WTC11 (cell line): ENCODE results near the gene KY. TPM values are rescaled to one million over a fixed set of nuclear protein-coding genes. Genes with fewer than 3 reads are reported as not detected.

Experiments used
- ATAC-seq: fragments of 200-7000 bp; cut with Tn5 transposase; 2 replicates; pipeline ENCODE4 v1.10.0; 2021; ENCODE audit warnings: mild to moderate bottlenecking, moderate library complexity
- CTCF ChIA-PET: fragments of 300-600 bp; sonication (Branson Sonifier 250); formaldehyde crosslinking; loops from one replicate; lab custom pipeline; 2021; ENCODE audit warnings: antibody characterized with exemption; lab: Charles Lee
- POLR2A ChIA-PET: fragments of 350-600 bp; sonication (Branson Sonifier 250); formaldehyde crosslinking; loops from one replicate; lab custom pipeline; 2021; ENCODE audit warnings: antibody characterized with exemption; lab: Charles Lee
- DNase-seq: peaks from one replicate; pipeline ENCODE4 v3.0.0; 2021; ENCODE audit warnings: low spot score
- H3K27ac Mint-ChIP-seq: 2 replicates; pipeline ENCODE4 v1.8.0; 2021; ENCODE audit warnings: mixed read lengths
- H3K27me3 Mint-ChIP-seq: 2 replicates; pipeline ENCODE4 v1.8.0; 2021; ENCODE audit warnings: low read depth, mild to moderate bottlenecking, moderate library complexity, mixed read lengths
- H3K36me3 Mint-ChIP-seq: 2 replicates; pipeline ENCODE4 v1.8.0; 2021; ENCODE audit warnings: mixed read lengths
- H3K4me1 Mint-ChIP-seq: 2 replicates; pipeline ENCODE4 v1.8.0; 2022; ENCODE audit warnings: mixed read lengths
- H3K4me3 Mint-ChIP-seq: 2 replicates; pipeline ENCODE4 v1.8.0; 2021; ENCODE audit warnings: mild to moderate bottlenecking, moderate library complexity, mixed read lengths
- H3K9me3 Mint-ChIP-seq: 2 replicates; pipeline ENCODE4 v1.8.0; 2021; ENCODE audit warnings: mixed read lengths
- AR ChIP-seq: fragments of 250-450 bp; sonication (Bioruptor Pico); IDR thresholded peaks from 2 replicates; pipeline ENCODE4 v1.9.0; 2021; ENCODE audit warnings: mild to moderate bottlenecking
- ATF2 ChIP-seq: sonication (generic); formaldehyde crosslinking; IDR thresholded peaks from 2 replicates; pipeline ENCODE4 v1.8.1; 2022; ENCODE audit warnings: low read depth, missing genetic modification reagents, borderline replicate concordance
- E2F4 ChIP-seq: sonication (generic); formaldehyde crosslinking; IDR thresholded peaks from 2 replicates; pipeline ENCODE4 v1.8.1; 2022; ENCODE audit warnings: low read depth, mild to moderate bottlenecking, moderate library complexity, missing genetic modification reagents, borderline replicate concordance
- ELF4 ChIP-seq: sonication (generic); formaldehyde crosslinking; IDR thresholded peaks from 2 replicates; pipeline ENCODE4 v1.8.1; 2022; ENCODE audit warnings: low read depth, mild to moderate bottlenecking, moderate library complexity, missing genetic modification reagents
- EMX1 ChIP-seq: fragments of 250-450 bp; sonication (Bioruptor Pico); IDR thresholded peaks from 2 replicates; pipeline ENCODE4 v1.8.0; 2021; ENCODE audit warnings: mild to moderate bottlenecking
- FOXJ3 ChIP-seq: sonication (generic); formaldehyde crosslinking; IDR thresholded peaks from 2 replicates; pipeline ENCODE4 v1.9.0; 2021; ENCODE audit warnings: missing genetic modification reagents, mild to moderate bottlenecking, borderline replicate concordance
- GTF2I ChIP-seq: fragments of 250-450 bp; sonication (Bioruptor Pico); conservative IDR thresholded peaks from 2 replicates; pipeline ENCODE4 v1.4.0; 2021; ENCODE audit warnings: mild to moderate bottlenecking
- MAX ChIP-seq: sonication (generic); formaldehyde crosslinking; IDR thresholded peaks from 2 replicates; pipeline ENCODE4 v1.8.0; 2022; ENCODE audit warnings: mild to moderate bottlenecking, missing genetic modification reagents
- NR3C1 ChIP-seq: sonication (generic); formaldehyde crosslinking; conservative IDR thresholded peaks from 2 replicates; pipeline ENCODE4 v1.8.1; 2023; ENCODE audit warnings: low read depth, mild to moderate bottlenecking, missing genetic modification reagents
- PREB ChIP-seq: sonication (generic); formaldehyde crosslinking; IDR thresholded peaks from 2 replicates; pipeline ENCODE4 v1.8.1; 2022; ENCODE audit warnings: mild to moderate bottlenecking, missing genetic modification reagents, moderate library complexity, borderline replicate concordance
- PRRX2 ChIP-seq: fragments of 250-450 bp; sonication (Bioruptor Pico); IDR thresholded peaks from 2 replicates; pipeline ENCODE4 v1.8.0; 2021; ENCODE audit warnings: mild to moderate bottlenecking
- RELA ChIP-seq: sonication (generic); formaldehyde crosslinking; IDR thresholded peaks from 2 replicates; pipeline ENCODE4 v1.8.1; 2022; ENCODE audit warnings: missing genetic modification reagents, mild to moderate bottlenecking, borderline replicate concordance
- SMAD3 ChIP-seq: sonication (generic); formaldehyde crosslinking; IDR thresholded peaks from 2 replicates; pipeline ENCODE4 v1.8.0; 2022; ENCODE audit warnings: missing genetic modification reagents, mild to moderate bottlenecking, borderline replicate concordance
- TEAD1 ChIP-seq: sonication (generic); formaldehyde crosslinking; IDR thresholded peaks from 2 replicates; pipeline ENCODE4 v1.8.0; 2022; ENCODE audit warnings: mild to moderate bottlenecking, missing genetic modification reagents
- USF1 ChIP-seq: sonication (generic); formaldehyde crosslinking; IDR thresholded peaks from 2 replicates; pipeline ENCODE4 v1.8.0; 2022; ENCODE audit warnings: mild to moderate bottlenecking, missing genetic modification reagents
- ZBTB21 ChIP-seq: sonication (generic); formaldehyde crosslinking; IDR thresholded peaks from 2 replicates; pipeline ENCODE4 v1.8.1; 2023; ENCODE audit warnings: mild to moderate bottlenecking, missing genetic modification reagents, borderline replicate concordance
- ZBTB43 ChIP-seq: sonication (generic); formaldehyde crosslinking; IDR thresholded peaks from 2 replicates; pipeline ENCODE4 v1.8.1; 2023; ENCODE audit warnings: mild to moderate bottlenecking, missing genetic modification reagents
- ZNF121 ChIP-seq: sonication (generic); formaldehyde crosslinking; IDR thresholded peaks from 2 replicates; pipeline ENCODE4 v1.8.0; 2023; ENCODE audit warnings: missing genetic modification reagents
- ZNF232 ChIP-seq: sonication (generic); formaldehyde crosslinking; IDR thresholded peaks from 2 replicates; pipeline ENCODE4 v1.8.0; 2022; ENCODE audit warnings: mild to moderate bottlenecking, missing genetic modification reagents
- ZNF317 ChIP-seq: sonication (generic); formaldehyde crosslinking; IDR thresholded peaks from 2 replicates; pipeline ENCODE4 v1.8.1; 2023; ENCODE audit warnings: low read depth, mild to moderate bottlenecking, moderate library complexity, missing genetic modification reagents, borderline replicate concordance
- ZNF423 ChIP-seq: fragments of 250-450 bp; sonication (Bioruptor Pico); IDR thresholded peaks from 2 replicates; pipeline ENCODE4 v2.1.2; 2022; ENCODE audit warnings: mild to moderate bottlenecking, moderate library complexity
- ZNF425 ChIP-seq: fragments of 250-450 bp; sonication (Bioruptor Pico); conservative IDR thresholded peaks from 2 replicates; pipeline ENCODE4 v1.9.0; 2021; ENCODE audit warnings: mild to moderate bottlenecking
- total RNA-seq: library from RNA; stranded (reverse); gene quantifications from 3 replicates; pipeline ENCODE4 v1.2.3, GENCODE V29; 2021

Gene KY
- total RNA-seq, 1 experiment from 2014 or later = not detected

- DNase-seq = no peak
- Mint-ChIP-seq H3K4me1 (peaks cover 13% of the 10 kb centered on the region), H3K4me3 (no peak overlapping the region), H3K36me3 (no peaks in the 10 kb centered on the region), H3K27ac (no peak overlapping the region), H3K27me3 (peaks cover 22% of the 10 kb centered on the region), H3K9me3 (no peaks in the 10 kb centered on the region)
- TF ChIP-seq TEAD1 (CRISPR knock-in tag) = no peak
- no peak for TF ChIP-seq ZNF121 (CRISPR knock-in tag)
- TF ChIP-seq USF1 = no peak
- TF ChIP-seq AR (CRISPR knock-in tag) = no peak
- TF ChIP-seq PREB (CRISPR knock-in tag) = no peak
- no peak for TF ChIP-seq GTF2I (CRISPR knock-in tag)
- TF ChIP-seq PRRX2 (CRISPR knock-in tag) = no peak
- no peak for TF ChIP-seq ZNF423 (CRISPR knock-in tag)
- no peak for TF ChIP-seq ZNF317
- TF ChIP-seq SMAD3 (CRISPR knock-in tag) = no peak
- TF ChIP-seq E2F4 = no peak
- TF ChIP-seq ZBTB43 (CRISPR knock-in tag) = no peak
- TF ChIP-seq EMX1 = no peak
- ATAC-seq = no peak
- ChIA-PET POLR2A (no interaction called here), CTCF (interaction anchor here (1.3 to 1.4 kb wide), 2 partner anchors 17 to 58 kb away, joined by 3 to 6 read pairs; no protein-coding TSS in a partner anchor)
Observed at GRCh38 chr3:134660046-134660441, 9.2 kb upstream of the KY start.

- Mint-ChIP-seq H3K36me3 (no peaks in the 10 kb centered on the region), H3K4me1 (peaks cover 13% of the 10 kb centered on the region), H3K27ac (no peak overlapping the region), H3K27me3 (peaks cover 27% of the 10 kb centered on the region), H3K4me3 (no peak overlapping the region), H3K9me3 (no peaks in the 10 kb centered on the region)
- ChIA-PET POLR2A (no interaction called here), CTCF (interaction anchor here (1.3 to 1.5 kb wide), 3 partner anchors 18 to 57 kb away, joined by 3 to 6 read pairs (median 5); no protein-coding TSS in a partner anchor)
- ATAC-seq (peak; percentile 32; the same call in 1 of the 2 replicates), DNase-seq (no peak)
- no peak for TF ChIP-seq FOXJ3 (CRISPR knock-in tag)
- no peak for TF ChIP-seq MAX (CRISPR knock-in tag)
- TF ChIP-seq ZBTB21 = no peak
- no peak for TF ChIP-seq ZNF232 (CRISPR knock-in tag)
- TF ChIP-seq ZNF423 (CRISPR knock-in tag) = no peak
- TF ChIP-seq ZNF317 = no peak
- no peak for TF ChIP-seq ATF2
- no peak for TF ChIP-seq NR3C1 (CRISPR knock-in tag)
- TF ChIP-seq RELA (CRISPR knock-in tag) = no peak
- TF ChIP-seq ZNF425 (CRISPR knock-in tag) = no peak
- TF ChIP-seq ELF4 (CRISPR knock-in tag) = no peak
- TF ChIP-seq ZBTB43 (CRISPR knock-in tag) = no peak
Observed at GRCh38 chr3:134659391-134660045, 8.7 kb upstream of the KY start.
